RKO (cell line): Measurements from ENCODE around the gene PLA2G4A.

Experiments
- DNase-seq: peaks from one replicate; pipeline ENCODE4 v3.0.0-alpha.2; 2016; ENCODE audit warnings: low spot score

Gene PLA2G4A

DNA sequence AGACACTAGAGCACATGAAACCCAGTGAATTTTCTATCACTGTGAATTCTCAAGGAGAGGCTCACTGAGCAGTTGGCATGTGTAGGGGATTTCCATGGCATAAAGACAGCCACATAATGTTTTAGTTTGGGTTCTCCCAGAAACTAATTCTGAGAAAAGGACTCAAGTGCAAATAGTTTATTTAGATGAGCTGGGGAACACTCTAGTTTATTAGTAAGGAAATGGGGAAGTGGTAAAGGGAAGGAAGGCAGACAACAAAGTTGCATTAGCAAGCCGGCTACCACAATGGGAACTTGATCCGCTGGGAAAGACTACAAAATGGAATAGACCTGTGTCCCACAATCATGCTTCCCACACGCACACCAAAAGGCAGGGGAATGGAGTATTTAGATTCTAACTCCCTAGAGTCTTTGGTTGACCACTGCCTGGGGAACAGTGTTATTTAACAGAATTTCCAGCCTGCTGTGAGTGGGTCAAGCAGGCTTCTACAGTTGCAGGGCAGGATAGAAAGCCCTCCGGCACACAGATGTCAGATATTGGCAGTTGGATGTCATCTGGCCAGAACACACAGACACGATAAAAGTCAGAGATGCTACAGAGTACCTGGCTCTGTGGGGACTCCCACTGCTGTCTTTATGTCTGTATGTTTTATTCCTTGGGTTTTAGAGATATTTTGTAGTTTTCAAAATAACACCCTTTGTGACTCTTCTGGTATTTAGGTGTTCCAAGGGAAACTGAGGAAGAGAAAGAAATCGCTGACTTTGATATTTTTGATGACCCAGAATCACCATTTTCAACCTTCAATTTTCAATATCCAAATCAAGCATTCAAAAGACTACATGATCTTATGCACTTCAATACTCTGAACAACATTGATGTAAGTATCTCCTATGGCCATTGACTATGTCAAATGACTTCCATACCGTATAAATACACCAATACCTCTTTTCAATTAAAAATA, 150.1 kb downstream of the PLA2G4A start:
- DNase-seq, result no peak

DNA sequence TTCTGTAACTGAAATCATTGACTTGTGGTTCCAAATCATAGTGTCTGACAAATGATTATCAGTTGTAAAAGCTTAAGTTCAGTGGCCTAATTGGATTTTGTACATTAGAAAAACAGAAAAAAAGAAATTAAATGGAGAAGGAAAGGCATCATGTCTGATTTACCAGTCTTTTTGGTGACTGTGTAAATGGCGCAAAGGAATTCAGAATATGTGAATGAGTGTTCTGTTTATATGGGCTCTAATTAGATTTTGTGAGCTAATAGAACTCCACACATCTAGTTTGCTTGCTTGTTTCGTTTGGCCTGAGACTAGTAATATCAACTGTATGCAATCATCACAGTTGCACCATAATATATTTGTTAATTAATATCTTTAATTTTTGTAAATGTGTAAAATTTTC, 151.7 kb downstream of the PLA2G4A start:
- DNase-seq, result no peak

DNA sequence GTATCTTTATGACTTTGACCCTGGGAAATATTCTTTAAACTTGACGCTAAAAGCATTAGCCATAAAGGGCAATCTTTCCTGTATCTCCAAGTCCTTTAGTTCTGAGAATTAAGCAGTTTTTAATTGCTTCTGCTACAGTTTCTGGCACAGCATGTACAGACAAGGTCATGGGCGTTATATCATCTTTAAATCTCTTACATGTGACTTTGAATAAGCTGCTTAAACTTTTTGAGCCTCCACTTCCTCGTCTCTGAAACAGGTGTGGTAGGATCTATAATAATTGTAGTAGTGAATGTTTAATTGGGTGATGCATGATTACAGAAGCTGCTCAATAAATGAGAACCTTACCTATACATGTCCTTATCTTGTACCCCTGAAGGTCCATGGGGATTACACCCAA, 153.4 kb downstream of the PLA2G4A start:
- no peak for DNase-seq

DNA sequence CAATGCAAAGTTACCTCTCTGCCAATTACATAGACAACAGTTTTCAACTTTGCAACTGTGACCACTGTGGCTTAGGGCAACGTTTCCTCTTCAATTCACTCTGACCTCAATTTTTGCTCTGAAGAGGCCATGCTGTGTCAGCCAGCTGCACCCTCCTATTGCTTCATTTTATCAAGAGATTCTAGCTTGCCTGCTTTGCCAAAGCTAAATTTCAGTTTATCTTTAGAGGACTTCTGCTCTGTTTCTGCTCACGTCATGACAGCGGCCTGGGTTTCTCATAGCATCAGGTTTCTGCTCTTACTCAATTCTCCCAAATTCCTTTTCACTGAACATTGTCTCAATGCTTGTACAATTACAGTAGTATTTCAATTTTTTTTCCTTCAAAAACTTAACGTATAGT, 154.6 kb downstream of the PLA2G4A start:
- DNase-seq, result no peak

DNA sequence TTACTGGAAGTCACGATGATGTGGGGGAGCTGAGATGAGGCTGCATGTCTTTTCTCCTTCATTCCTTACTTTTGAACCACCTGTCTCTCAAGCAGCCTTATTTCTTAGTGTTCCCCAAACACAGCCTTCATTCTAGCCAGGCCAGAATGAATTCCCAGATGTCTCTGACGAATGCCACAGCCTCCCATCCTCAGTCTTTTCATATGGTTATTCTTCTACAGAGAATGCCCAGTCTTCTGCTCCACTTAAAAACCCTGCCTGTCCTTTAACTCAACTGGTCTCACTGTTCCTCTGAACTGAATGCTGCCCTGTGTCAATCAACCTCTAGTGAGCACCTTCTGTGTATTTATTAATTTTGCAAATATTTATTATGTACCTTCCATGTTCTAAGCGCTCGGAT, 156.2 kb downstream of the PLA2G4A start:
- no peak for DNase-seq

DNA sequence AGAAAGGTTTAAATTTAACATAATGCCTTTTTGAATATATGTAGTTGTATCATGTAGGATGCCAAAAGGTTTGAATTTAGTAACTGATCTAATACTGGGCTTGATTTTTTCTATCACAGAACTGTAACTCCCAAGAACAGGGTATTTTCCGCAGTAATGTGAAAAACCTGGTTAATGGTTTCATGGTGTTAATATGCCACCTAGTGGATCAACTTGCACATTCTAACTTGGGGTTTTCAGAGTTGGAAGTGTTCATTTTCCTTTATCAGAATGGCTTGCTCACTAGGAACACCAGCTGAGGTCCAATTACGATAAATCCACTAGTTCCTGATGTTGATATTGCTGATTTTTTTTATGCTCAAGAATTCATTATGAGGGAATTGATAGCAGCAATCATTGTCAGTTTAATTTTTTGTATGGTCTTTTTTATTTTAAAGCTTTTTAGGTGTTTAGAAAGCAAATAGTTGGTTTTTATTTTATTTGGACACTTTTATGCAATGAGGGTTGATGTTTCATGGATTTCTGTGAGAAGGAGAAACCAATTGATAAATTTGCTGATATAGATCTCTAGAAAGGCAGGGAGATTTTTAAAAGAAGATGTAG, 157.2 kb downstream of the PLA2G4A start:
- DNase-seq, result peak; percentile 71

DNA sequence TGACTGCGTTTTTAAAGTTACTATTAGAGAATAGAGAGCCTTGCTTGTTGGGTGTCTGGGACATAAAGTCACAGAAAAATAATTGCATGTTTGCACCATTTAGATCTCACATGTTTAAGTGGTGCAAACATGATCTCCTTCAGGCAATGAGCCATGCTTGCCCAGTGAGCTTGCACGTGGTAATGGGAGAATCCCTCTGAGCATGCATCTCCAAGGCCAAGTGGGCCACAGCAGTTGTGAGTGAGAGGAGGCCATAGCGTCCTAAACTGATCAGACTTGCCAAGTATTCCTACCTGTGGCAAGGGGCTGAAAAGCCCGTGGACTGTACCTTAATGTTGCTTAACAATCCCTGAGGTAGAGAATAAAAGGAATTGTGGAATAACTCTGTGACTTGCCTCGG, 158.3 kb downstream of the PLA2G4A start:
- DNase-seq, result no peak

DNA sequence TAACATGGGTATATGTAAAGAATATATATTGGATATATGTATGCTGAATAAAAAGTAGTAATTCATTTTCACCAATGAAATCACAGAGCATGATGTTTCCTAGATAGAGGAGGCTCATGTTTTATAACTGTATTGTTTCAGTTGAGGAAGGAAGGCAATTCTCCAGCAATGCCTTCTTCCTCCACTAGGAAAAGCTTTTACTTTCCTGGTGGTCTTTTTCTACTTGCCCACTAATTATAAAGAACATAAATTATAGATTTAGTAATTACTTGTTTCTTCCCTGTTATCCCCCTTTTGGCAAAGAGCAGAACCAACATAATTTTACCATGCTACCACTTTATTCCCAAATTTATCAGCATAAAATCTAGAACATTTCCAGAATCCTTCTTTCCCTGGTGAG, 159.0 kb downstream of the PLA2G4A start:
- DNase-seq, result no peak

DNA sequence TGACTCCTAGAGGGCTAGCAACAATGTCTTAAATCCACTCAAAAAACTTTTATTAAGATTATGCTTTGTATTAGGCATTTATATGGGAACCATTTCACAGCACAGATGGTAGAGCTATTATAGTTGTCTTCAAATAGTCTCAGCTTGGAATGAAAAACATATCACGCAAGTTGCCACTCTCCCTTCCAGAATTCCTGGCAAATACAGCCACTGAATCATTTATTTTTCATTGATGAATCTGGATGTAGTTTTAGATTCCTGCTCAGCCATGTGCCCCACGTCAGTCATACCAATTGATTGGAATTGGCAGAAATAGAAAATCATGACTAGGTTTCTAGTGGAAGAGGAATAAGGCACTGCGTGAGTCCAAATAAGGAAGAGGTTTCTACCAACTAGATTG, 165.2 kb downstream of the PLA2G4A start:
- DNase-seq, result no peak

DNA sequence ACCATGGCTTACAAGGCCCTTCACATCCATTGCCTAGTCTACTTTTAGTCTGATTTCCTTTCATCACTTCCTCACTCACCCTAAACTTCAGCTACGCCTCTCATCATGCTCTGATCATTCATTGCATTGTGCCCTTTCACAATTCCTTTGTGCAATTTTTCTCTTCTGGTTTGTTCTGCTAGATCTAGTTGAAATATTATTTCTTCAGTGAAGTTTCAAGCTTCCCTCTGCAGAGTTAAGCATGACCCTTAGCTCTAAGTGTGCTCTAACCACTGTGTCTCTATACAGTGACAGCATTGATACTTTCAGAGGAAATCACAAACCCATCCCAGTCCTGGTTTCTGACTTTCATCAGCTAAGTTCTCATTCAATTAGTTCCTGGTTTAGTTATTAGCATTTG, 166.1 kb downstream of the PLA2G4A start:
- no peak for DNase-seq

DNA sequence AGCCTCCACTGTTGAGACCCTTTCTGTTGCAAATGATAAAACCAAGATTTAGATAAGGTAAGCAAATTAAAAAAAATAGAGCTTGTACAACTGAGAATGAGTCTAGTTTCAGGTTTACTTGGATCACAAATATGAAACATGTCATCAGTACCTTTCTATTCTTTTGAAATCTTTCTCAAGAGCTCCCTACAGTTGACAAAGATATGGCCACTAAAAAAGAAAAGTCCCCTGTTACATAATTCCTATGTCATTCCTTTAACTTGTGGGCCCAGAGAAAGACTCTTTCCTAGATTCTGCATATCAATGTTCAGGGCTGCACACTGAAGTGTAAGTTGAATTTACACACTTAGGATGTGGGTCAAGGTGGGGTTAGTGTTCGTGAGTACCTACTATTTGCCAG, 168.1 kb downstream of the PLA2G4A start:
- no peak for DNase-seq

DNA sequence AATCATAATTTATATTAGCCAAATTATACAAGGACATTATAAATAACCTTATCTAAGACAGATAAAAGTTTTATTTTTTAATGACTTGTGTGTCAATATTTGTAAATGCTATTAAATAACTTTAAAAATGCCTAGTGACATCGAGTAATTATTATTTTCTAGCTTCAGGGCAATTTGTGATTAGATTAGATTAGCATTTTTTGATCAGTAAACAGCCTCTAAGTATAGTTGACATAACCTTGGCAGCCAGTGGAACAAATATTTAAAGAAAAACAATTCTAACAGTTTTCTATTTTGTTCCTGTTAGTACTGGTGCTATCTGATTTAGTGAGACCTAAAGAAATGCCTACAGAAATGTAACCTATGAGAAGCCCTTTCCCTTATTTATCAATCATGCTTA, 169.1 kb downstream of the PLA2G4A start:
- no peak for DNase-seq

DNA sequence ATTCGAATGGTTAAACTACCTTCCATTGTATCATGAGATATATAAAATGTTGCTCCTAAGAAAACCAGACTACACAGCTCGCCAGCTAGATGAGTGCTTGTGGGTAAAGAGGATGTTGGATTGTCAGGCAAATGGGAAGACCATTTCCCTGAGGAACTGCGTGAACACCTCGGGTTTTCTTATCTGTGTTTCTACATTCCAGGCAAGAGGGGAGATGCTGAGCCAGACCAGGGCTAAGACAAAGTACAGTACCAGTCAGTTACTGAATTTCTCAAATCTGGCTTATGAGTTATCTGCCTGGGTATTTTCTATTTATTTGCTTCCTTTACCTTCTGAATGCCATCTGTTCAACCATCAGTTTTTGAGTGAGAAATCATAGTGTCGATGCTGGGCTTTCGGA, 170.8 kb downstream of the PLA2G4A start:
- DNase-seq, result no peak

DNA sequence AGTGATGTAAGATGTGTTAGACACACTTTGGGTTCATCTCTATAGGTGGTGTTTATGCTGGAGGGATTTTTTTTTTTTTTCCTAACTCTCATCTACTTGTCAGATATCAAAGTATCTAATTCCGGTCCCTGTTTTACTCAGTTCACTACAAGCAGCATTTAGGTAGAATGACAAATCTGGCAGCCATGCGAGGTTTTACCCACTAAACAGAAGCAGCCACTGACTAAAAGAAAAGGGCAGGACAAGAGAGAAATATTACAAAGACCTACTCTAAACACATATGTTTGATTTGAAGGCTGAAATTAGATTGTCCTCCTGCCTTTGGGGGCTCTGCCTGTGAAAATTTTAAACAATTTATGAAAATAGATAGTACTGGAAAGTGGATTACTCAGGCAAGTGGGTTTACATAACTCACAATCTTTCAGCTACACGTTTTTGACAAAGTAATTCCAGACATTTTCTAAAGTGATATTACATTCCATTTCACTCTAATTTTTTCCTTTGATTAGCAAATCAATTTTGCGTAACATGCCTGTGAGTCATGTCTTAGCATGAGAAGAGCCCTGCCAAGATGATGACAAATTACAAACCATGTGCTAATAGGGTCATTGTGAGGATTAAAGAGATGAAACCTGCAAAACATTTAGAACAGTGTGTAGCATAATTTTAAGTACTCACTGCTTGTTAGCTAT, 172.6 kb downstream of the PLA2G4A start:
- DNase-seq, result peak; percentile 65

DNA sequence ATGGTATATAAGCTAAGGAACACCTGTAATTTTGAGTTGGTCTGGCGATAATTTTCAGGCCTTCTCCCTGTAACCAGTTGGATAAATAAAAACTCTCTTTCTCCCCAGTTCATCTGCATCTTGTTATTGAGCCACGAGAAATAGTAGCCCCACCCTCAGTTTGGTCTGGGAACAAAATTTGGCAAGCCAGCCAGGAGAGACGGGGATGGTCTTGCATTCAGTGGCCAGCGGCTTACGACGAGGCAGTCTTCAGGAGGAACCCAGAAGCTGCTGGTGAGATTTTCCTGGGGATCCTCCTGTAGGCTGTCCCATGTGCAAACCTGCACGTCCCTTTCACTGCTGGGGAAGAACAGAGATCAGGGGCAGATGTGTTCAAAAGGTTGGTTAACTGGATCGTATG, 174.6 kb downstream of the PLA2G4A start:
- no peak for DNase-seq

DNA sequence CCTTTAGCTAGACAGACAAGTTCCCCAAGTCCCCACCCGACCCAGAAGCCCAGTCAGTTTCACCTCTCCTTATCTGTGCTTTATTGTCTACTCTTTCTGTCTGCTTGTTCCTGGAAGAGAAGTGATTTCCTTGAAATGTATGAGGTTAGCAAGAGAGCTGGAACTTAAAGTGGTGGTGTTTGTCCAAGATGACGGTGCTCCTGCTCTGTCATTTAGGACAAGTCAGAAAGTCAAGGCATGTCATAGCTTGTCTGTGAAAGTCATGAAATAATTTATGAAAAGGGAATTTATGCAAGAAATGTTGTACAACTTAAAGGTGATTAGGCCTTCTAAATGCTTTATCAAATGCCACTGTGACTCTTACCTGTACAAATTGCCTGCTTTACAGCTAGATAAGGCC, 178.1 kb downstream of the PLA2G4A start:
- DNase-seq, result no peak

DNA sequence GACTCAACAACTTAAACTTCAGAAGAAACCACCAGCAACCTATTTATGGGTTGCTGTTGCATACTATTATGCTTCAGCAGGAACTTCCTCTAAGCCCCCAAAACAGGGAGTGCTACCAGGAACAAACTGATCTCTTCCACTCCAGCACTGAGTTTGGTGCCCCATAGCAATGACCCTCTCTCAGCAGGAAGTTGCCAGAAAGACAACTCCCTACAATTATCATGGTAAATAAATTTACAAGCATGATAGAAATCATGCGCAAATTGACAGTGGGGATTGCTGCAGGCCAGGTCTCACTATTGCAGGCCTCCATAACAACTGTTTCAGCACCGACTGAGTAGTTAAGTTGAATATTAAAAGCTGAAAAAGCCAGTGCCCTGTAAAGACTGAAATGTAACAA, 180.6 kb downstream of the PLA2G4A start:
- no peak for DNase-seq

DNA sequence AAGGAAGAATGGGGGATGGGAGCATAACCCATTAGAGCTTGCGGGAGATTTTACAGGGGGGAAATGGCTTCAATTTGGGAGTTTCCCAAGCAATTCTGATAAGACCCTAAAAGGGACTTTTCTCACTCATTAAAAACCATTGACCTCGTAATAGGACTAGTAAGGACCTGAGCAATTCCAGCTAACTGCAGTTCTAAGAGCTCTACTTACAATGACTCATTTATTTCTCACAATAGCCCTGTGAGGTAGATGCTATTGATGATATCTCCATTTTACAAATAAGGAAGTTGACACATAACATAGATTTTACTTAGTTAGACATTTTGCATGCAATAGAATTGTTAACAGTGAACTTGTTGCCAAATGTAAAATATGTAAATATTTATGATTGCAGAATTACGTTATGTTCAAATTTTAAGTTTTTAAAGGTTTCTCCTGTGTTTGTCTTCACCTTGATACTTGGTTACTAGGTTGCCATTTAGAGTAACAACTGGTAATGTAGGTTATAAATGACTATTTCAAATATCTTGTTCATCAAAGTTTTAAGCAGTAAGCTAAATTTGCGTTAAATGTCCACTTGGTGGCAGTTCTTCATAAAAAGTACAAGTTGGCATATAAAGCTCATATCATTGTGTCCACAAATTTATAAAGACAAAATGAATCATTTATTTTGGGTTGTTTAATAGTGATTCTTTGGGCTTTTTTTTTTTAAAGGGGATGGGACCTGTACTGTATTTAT, 182.0 kb downstream of the PLA2G4A start:
- DNase-seq, result no peak

DNA sequence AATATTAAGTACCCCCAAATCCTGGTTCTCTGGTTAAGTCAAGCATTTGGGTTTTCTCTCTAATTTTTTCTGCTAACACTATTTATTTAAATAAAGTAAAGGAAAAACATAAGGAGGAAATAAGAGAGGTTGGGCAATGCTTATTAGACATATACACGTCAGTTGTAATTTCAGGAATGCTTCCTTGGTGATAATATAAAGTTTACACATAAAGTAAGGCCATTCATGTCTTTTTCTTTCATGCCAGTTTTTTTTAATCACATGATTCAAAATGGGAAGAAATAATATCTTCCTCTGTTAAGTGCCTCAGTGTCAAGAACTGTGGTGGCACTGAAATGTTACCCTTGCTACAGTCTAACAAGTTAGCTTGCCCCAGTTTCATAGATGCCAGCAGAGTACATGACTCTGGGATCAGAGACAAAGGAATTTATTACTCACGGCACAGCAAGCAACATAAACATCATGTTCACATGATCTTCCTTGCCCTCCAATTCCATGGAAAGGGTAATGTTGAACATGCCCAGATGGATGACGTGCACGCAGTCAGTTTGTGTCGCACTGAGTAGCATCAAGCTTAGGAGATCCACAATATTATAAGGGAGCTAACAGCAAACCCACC, 184.9 kb downstream of the PLA2G4A start:
- no peak for DNase-seq

DNA sequence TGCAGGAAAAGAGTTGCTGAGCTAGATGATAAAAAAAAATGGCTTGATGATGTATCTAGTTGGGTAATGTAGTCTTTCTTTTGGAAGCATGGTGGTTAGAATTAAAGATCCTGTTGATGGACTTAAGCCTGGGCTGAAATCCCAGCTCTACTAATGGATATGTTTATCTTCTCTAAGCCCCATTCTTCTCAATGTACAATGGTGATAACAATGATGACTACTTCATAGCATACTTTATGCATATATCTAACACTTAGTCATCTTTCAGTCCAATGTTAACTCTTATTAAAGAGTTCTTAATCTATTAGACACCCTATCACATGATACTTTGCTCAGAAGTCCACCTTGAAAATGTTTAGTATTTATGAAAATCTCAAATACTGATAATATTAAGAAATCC, 189.5 kb downstream of the PLA2G4A start:
- no peak for DNase-seq

DNA sequence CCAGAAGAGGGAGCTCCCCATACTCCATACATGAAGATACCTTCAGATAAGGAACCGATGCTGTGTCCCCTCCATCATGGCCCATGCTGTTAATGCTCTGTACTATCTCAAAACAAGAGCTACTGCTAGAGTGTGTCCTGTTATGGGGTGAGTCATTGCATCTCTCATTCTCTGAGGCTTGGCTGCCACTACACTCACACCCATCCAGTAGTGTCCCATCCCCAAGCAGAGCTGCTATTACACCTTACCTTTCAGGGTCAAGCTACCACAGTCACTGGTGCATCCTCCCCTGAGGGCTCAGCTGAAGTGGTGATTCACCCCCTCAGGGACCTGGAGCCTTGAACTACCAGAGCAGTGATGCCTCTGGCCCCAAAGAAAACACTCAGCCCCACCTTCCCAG, 198.5 kb downstream of the PLA2G4A start:
- DNase-seq, result no peak
